ENCODE measurements around the gene NOTUM.

The NOTUM gene

DNA sequence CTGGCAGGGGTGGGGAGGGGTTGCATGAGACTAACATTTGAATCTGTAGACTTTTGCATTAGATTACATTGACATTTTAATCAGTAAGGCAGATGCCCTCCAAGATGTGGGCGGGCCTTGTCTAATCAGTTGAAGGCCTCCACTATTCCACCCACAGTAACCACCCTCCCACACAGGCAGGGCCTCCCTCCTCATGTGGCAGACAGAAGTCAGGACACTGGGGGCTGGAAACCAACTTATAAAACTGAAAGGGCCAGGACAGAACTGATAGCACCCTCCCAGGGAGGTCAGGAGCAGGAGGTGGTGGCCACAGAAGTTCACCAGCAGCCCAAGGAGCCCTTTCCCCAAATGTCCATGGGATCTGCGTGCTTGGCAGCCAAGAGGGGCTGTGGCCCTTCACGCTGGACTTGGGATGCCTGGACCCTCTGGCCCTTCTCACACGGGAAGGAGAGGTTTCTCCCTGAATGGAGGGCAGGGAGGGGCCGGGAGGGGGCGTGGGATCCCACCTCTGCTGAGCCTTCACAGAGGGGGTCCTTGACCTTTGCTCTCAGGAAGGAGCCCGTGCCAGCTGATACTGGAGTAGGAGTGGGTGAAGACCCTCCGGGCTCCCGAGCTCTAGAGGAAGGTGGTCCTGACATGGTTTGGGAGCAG is 28.5 kb downstream of the NOTUM start (continued):
- TF ChIP-seq, protein P1, sequence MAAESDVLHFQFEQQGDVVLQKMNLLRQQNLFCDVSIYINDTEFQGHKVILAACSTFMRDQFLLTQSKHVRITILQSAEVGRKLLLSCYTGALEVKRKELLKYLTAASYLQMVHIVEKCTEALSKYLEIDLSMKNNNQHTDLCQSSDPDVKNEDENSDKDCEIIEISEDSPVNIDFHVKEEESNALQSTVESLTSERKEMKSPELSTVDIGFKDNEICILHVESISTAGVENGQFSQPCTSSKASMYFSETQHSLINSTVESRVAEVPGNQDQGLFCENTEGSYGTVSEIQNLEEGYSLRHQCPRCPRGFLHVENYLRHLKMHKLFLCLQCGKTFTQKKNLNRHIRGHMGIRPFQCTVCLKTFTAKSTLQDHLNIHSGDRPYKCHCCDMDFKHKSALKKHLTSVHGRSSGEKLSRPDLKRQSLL (tag by site-specific recombination; IDR thresholded peaks at IDR 0.05), result no peak
- no peak for TF ChIP-seq GLIS2 (tag by site-specific recombination; IDR thresholded peaks at IDR 0.05)
- TF ChIP-seq, protein P2, sequence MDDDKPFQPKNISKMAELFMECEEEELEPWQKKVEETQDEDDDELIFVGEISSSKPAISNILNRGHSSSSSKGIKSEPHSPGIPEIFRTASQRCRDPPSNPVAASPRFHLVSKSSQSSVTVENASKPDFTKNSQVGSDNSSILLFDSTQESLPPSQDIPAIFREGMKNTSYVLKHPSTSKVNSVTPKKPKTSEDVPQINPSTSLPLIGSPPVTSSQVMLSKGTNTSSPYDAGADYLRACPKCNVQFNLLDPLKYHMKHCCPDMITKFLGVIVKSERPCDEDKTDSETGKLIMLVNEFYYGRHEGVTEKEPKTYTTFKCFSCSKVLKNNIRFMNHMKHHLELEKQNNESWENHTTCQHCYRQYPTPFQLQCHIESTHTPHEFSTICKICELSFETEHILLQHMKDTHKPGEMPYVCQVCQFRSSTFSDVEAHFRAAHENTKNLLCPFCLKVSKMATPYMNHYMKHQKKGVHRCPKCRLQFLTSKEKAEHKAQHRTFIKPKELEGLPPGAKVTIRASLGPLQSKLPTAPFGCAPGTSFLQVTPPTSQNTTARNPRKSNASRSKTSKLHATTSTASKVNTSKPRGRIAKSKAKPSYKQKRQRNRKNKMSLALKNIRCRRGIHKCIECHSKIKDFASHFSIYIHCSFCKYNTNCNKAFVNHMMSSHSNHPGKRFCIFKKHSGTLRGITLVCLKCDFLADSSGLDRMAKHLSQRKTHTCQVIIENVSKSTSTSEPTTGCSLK (tag by site-specific recombination; IDR thresholded peaks at IDR 0.05), result no peak

DNA sequence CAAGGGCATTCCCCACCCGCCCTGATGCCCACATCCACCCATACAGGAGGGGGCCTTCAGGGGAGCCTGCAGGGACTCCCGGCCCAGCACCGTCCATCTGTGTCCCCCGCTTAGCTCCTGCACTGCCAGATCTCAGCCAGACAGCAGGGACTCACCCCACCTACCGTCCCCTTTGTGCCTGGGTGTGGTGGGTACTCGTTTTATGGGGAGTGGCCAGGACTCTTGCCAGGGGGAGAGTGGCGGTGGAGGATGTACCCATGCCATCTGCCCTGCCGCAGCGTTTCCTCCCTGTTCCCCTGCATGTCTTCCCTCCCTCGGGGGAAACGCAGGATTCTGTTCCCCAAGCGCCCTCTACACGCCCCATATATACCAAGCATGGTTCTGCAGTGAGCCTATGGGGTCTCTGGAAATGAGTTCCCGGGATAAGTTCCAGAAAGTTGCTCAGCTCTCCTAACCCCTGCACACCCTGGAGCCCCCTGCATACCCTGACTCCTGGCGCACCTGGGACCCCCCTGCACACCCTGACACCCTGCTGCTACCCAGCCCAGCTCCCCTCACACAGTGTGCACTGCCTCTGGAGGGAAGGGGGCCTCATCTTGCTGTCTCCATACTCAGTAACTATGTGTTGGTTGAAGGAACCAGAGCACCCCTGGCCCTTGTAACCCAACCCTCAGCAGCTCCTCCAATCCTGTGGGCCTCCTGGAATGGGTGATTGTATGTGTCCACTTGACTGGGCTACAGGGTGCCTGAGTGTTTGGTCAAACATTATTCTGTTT is 29.2 kb downstream of the NOTUM start:
- no peak for TF ChIP-seq ZNF561 (tag by site-specific recombination; IDR thresholded peaks at IDR 0.05; ENCODE audit: borderline replicate concordance)
- TF ChIP-seq, protein P3, sequence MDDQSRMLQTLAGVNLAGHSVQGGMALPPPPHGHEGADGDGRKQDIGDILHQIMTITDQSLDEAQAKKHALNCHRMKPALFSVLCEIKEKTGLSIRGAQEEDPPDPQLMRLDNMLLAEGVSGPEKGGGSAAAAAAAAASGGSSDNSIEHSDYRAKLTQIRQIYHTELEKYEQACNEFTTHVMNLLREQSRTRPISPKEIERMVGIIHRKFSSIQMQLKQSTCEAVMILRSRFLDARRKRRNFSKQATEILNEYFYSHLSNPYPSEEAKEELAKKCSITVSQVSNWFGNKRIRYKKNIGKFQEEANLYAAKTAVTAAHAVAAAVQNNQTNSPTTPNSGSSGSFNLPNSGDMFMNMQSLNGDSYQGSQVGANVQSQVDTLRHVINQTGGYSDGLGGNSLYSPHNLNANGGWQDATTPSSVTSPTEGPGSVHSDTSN (CRISPR knock-in tag; IDR thresholded peaks at IDR 0.05), result no peak
- TF ChIP-seq RBAK (tag by site-specific recombination; IDR thresholded peaks at IDR 0.05), result no peak
- no peak for TF ChIP-seq YY1 (tag by site-specific recombination; IDR thresholded peaks at IDR 0.05)
- TF ChIP-seq, protein P4, sequence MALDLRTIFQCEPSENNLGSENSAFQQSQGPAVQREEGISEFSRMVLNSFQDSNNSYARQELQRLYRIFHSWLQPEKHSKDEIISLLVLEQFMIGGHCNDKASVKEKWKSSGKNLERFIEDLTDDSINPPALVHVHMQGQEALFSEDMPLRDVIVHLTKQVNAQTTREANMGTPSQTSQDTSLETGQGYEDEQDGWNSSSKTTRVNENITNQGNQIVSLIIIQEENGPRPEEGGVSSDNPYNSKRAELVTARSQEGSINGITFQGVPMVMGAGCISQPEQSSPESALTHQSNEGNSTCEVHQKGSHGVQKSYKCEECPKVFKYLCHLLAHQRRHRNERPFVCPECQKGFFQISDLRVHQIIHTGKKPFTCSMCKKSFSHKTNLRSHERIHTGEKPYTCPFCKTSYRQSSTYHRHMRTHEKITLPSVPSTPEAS (tag by site-specific recombination; IDR thresholded peaks at IDR 0.05), result no peak
- no peak for TF ChIP-seq ZNF521 (tag by site-specific recombination; IDR thresholded peaks at IDR 0.05)
- TF ChIP-seq ZNF837 (tag by site-specific recombination; IDR thresholded peaks at IDR 0.05), result no peak
- H3K4me3 ChIP-seq (ENCODE audit: low read depth, low read length), result no peak overlapping the region
- H3K9me3 ChIP-seq (ENCODE audit: control insufficient read depth, insufficient read depth, low read depth, low read length), result no peaks in the 10 kb centered on the region
- no peak overlapping the region for H3K27ac ChIP-seq (ENCODE audit: extremely low read depth, low read depth, low read length)
- peaks cover 0 to 13% of the 10 kb centered on the region in 2 experiments; a peak in 1 of 3 replicates for H3K36me3 ChIP-seq (ENCODE audit: control insufficient read depth in 2 of 2, insufficient read depth in 1 of 2, low read length in 2 of 2)
- ChIA-PET POLR2A (interaction anchor here (0.6 to 1.5 kb wide), 2 partner anchors 19 to 90 kb away, joined by 4 to 5 read pairs; no protein-coding TSS in a partner anchor), CTCF (interaction anchor here (0.6 to 1.2 kb wide), 3 partner anchors 28 to 90 kb away, joined by 3 to 4 read pairs (median 4); no protein-coding TSS in a partner anchor)
- H3K4me1 ChIP-seq (ENCODE audit: control insufficient read depth, insufficient read depth, low read length), result no peaks in the 10 kb centered on the region; the same call in 1 of the 2 replicates

DNA sequence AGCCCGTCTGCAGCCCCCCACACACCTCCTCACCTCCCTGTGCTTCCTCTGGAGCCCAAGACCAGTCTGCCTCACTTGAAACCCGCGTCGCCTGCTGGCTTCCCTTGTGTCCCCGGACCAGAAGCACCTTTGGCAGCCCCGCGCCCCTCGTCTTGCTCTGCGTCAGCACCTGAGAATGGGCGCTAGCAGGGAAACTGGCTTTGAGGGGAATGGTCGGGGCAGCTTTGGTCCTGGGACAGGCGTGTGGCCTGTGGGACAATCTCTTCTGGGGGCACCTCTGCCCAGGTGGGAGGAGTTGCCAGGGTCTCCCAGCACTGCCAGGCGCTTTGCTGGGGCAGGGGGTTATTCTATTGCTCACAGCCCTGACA is 29.8 kb downstream of the NOTUM start:
- Histone ChIP-seq H3K9me3 (ENCODE audit: control insufficient read depth, insufficient read depth, low read depth, low read length) (no peaks in the 10 kb centered on the region), H3K36me3 (ENCODE audit: control insufficient read depth in 2 of 2, insufficient read depth in 1 of 2, low read length in 2 of 2) (peaks cover 0 to 13% of the 10 kb centered on the region in 2 experiments; a peak in 1 of 3 replicates), H3K4me1 (ENCODE audit: control insufficient read depth, insufficient read depth, low read length) (peaks cover 1% of the 10 kb centered on the region; the same call in 1 of the 2 replicates), H3K4me3 (ENCODE audit: low read depth, low read length) (no peak overlapping the region), H3K27ac (ENCODE audit: extremely low read depth, low read depth, low read length) (no peak overlapping the region)
- POLR2A ChIA-PET, result interaction anchor here (0.6 to 1.5 kb wide), 2 partner anchors 19 to 90 kb away, joined by 4 to 5 read pairs; no protein-coding TSS in a partner anchor
- CTCF ChIA-PET, result interaction anchor here (1.0 to 1.1 kb wide), 2 partner anchors 23 to 91 kb away, joined by 4 read pairs; no protein-coding TSS in a partner anchor
- TF ChIP-seq ZNF423 (tag by site-specific recombination; IDR thresholded peaks at IDR 0.05) (no peak), ZNF654 (tag by site-specific recombination; IDR thresholded peaks at IDR 0.05; ENCODE audit: low read depth) (no peak), ZFHX2 (tag by site-specific recombination; conservative IDR thresholded peaks at IDR 0.05) (no peak)
- TF ChIP-seq, protein P5, sequence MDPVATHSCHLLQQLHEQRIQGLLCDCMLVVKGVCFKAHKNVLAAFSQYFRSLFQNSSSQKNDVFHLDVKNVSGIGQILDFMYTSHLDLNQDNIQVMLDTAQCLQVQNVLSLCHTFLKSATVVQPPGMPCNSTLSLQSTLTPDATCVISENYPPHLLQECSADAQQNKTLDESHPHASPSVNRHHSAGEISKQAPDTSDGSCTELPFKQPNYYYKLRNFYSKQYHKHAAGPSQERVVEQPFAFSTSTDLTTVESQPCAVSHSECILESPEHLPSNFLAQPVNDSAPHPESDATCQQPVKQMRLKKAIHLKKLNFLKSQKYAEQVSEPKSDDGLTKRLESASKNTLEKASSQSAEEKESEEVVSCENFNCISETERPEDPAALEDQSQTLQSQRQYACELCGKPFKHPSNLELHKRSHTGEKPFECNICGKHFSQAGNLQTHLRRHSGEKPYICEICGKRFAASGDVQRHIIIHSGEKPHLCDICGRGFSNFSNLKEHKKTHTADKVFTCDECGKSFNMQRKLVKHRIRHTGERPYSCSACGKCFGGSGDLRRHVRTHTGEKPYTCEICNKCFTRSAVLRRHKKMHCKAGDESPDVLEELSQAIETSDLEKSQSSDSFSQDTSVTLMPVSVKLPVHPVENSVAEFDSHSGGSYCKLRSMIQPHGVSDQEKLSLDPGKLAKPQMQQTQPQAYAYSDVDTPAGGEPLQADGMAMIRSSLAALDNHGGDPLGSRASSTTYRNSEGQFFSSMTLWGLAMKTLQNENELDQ (tag by site-specific recombination; IDR thresholded peaks at IDR 0.05; ENCODE audit: low read depth), result no peak
- TF ChIP-seq, protein P1 (tag by site-specific recombination; IDR thresholded peaks at IDR 0.05), result no peak
- TF ChIP-seq, protein P6, sequence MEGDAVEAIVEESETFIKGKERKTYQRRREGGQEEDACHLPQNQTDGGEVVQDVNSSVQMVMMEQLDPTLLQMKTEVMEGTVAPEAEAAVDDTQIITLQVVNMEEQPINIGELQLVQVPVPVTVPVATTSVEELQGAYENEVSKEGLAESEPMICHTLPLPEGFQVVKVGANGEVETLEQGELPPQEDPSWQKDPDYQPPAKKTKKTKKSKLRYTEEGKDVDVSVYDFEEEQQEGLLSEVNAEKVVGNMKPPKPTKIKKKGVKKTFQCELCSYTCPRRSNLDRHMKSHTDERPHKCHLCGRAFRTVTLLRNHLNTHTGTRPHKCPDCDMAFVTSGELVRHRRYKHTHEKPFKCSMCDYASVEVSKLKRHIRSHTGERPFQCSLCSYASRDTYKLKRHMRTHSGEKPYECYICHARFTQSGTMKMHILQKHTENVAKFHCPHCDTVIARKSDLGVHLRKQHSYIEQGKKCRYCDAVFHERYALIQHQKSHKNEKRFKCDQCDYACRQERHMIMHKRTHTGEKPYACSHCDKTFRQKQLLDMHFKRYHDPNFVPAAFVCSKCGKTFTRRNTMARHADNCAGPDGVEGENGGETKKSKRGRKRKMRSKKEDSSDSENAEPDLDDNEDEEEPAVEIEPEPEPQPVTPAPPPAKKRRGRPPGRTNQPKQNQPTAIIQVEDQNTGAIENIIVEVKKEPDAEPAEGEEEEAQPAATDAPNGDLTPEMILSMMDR (tag by site-specific recombination; IDR thresholded peaks at IDR 0.05), result no peak
- TF ChIP-seq, protein P7, sequence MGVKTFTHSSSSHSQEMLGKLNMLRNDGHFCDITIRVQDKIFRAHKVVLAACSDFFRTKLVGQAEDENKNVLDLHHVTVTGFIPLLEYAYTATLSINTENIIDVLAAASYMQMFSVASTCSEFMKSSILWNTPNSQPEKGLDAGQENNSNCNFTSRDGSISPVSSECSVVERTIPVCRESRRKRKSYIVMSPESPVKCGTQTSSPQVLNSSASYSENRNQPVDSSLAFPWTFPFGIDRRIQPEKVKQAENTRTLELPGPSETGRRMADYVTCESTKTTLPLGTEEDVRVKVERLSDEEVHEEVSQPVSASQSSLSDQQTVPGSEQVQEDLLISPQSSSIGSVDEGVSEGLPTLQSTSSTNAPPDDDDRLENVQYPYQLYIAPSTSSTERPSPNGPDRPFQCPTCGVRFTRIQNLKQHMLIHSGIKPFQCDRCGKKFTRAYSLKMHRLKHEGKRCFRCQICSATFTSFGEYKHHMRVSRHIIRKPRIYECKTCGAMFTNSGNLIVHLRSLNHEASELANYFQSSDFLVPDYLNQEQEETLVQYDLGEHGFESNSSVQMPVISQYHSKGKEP (tag by site-specific recombination; IDR thresholded peaks at IDR 0.05), result no peak

All from HEK293 (cell line).